ENCODE results near the gene BTBD19. TPM values are rescaled to one million over a fixed set of nuclear protein-coding genes. Genes with fewer than 3 reads are reported as not detected.

Gene BTBD19
- total RNA-seq, 6 donors from 2014 or later: 5.1 to 63.9 (median 17.8) TPM

DNA sequence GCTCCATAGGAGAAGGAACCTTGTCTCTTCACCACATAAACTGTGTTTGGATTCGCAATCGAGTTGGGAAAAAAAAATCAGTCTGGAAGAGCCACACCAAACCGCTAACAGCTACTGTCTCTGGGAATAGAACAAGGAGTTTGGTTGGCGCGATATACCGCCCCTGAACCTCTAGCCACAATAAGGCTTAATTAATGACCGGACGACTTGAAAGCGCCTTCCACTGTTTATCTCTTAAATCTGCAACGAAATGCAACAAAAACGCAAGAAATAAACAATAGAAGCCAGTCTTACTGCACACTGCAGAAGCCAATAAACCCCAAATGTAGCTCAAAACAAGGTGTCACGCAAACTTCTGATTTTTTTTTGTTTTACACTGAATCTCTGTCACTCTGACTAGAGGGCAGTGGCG lies 10.9 kb downstream of the BTBD19 start:
- ATAC-seq (ENCODE audit: low FRiP score in 2 of 2): peak in 1 of 2 donors; percentile 7
- peaks cover 0 to 4% (median 0%) of the 10 kb centered on the region in 4 donors for H3K36me3 ChIP-seq
- no peaks in the 10 kb centered on the region for H3K9me3 ChIP-seq
- 2 to 3% methylated on average over 13 of the region's 13 CpGs for WGBS, 2 donors
- TF ChIP-seq, protein P1, sequence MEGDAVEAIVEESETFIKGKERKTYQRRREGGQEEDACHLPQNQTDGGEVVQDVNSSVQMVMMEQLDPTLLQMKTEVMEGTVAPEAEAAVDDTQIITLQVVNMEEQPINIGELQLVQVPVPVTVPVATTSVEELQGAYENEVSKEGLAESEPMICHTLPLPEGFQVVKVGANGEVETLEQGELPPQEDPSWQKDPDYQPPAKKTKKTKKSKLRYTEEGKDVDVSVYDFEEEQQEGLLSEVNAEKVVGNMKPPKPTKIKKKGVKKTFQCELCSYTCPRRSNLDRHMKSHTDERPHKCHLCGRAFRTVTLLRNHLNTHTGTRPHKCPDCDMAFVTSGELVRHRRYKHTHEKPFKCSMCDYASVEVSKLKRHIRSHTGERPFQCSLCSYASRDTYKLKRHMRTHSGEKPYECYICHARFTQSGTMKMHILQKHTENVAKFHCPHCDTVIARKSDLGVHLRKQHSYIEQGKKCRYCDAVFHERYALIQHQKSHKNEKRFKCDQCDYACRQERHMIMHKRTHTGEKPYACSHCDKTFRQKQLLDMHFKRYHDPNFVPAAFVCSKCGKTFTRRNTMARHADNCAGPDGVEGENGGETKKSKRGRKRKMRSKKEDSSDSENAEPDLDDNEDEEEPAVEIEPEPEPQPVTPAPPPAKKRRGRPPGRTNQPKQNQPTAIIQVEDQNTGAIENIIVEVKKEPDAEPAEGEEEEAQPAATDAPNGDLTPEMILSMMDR (IDR thresholded peaks at IDR 0.05): no peak
- no peak for TF ChIP-seq POLR2AphosphoS5 (IDR thresholded peaks at IDR 0.05)
- no peak for TF ChIP-seq EP300 (IDR thresholded peaks at IDR 0.05)
- TF ChIP-seq POLR2A (IDR thresholded peaks at IDR 0.05): no peak
- DNase-seq: no peak
- peaks cover 16 to 43% (median 24%) of the 10 kb centered on the region in 4 donors for H3K4me1 ChIP-seq
- peak overlapping the region; percentile 86 to 96 (median 91) for H3K27ac ChIP-seq
- H3K4me3 ChIP-seq: peak overlapping the region in 3 of 4 donors; percentile 48 to 61 (median 54)
- no peaks in the 10 kb centered on the region for H3K27me3 ChIP-seq

DNA sequence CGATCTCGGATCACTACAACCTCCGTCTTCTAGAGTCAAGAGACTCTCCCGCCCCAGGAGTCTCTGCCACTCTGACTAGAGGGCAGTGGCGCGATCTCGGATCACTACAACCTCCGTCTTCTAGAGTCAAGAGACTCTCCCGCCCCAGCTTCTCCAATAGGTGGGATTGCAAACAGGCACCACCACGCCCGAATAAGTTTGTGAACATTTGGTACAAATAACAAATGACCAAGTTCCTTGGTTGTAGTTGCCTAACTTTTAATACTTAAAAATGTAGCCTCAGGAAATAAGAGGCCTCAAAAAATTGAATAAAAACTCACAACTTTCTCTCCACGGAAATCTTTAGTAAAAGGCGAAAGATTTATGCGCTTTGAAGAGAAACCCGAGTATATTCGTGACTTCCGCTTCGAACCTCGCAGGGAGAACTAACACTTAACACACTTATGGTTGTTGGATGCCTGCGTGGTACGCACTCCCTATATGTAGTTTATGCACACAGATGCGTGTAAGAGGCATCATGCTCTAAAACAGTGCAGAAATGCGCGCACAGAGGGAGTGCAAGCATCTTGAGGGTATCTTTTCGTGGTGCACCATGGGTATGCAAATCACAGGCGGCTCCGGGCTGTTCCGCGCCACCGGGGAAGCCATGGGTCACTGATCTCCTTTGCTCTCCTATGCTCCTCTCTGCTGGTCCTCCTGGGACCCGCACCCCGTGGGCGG lies 11.4 kb downstream of the BTBD19 start:
- Histone ChIP-seq H3K36me3 (peaks cover 0 to 4% (median 0%) of the 10 kb centered on the region in 4 donors), H3K4me1 (peaks cover 15 to 37% (median 20%) of the 10 kb centered on the region in 4 donors), H3K4me3 (peak overlapping the region; percentile 11 to 61 (median 51)), H3K27me3 (no peaks in the 10 kb centered on the region), H3K9me3 (no peaks in the 10 kb centered on the region), H3K27ac (peak overlapping the region; percentile 86 to 96 (median 91))
- DNase-seq (peak in 1 of 2 donors; percentile 83), ATAC-seq (ENCODE audit: low FRiP score in 2 of 2) (peak; percentile 88 to 94)
- 1 to 3% methylated on average over 25 to 33 of the region's 33 CpGs for WGBS, 2 donors
- TF ChIP-seq POLR2AphosphoS5 (IDR thresholded peaks at IDR 0.05): peak; percentile 79 to 96
- TF ChIP-seq EP300 (IDR thresholded peaks at IDR 0.05): no peak
- TF ChIP-seq POLR2A (IDR thresholded peaks at IDR 0.05): peak in 3 of 4 donors; percentile 44 to 91 (median 87)
- TF ChIP-seq, protein P1 (IDR thresholded peaks at IDR 0.05): peak in 4 of 6 experiments; percentile 9 to 47 (median 29)

DNA sequence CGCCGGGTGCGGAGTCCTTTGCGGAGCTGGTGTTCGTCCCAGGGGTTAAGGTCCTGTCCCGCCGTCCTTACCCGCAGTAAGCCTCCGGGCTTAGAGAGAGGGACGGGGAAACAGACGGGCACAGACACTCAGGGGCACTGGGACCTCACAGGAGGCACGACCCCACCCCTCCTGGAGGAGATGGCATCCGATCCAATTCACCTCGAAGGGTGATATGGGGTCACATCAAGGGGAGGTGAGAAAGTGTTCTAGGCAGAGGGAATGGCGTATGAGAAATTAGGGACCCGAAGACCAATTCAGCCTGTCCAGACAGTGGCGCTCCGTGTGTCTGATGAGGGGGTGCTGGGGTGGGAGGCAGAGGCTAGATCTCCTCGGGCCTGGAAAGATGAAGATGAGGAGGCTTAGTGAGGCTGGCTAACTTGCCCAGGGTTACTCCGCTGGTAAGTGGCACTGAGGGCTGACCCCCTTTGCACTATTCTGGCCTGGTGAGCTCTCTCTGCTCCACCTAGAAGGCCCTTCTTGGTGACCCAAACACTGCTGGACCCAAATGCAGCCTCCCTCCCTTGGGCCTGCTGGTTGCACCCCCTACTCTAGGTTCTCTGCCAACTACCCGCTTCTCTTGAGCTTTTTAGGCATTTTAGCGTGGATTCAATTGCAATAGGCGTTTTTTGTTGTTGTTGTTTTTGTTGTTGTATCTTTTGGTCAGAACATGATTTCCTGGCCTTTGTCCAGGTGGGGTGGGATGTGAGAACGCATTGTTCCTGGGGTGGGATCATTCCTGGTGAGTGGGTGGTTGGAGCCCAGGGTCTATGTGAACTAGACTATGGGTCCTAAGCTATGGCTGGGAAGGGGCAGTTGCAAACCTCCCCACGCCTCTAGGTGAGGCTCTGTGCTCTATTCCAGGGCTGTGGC lies 12.3 kb downstream of the BTBD19 start:
- DNase-seq: peak in 1 of 2 donors; percentile 91
- WGBS, 2 donors: 33 to 36% methylated on average over 20 to 23 of the region's 25 CpGs
- Histone ChIP-seq H3K4me3 (peak overlapping the region; percentile 11 to 61 (median 51)), H3K9me3 (no peaks in the 10 kb centered on the region), H3K27me3 (no peaks in the 10 kb centered on the region), H3K4me1 (peaks cover 15 to 29% (median 17%) of the 10 kb centered on the region in 4 donors), H3K27ac (peak overlapping the region; percentile 86 to 96 (median 91)), H3K36me3 (peaks cover 0 to 4% (median 0%) of the 10 kb centered on the region in 4 donors)
- peak; percentile 27 to 70 for ATAC-seq (ENCODE audit: low FRiP score in 2 of 2)
- TF ChIP-seq POLR2A (IDR thresholded peaks at IDR 0.05) (no peak), EP300 (IDR thresholded peaks at IDR 0.05) (no peak), POLR2AphosphoS5 (IDR thresholded peaks at IDR 0.05) (no peak)
- TF ChIP-seq, protein P1 (IDR thresholded peaks at IDR 0.05): no peak

DNA sequence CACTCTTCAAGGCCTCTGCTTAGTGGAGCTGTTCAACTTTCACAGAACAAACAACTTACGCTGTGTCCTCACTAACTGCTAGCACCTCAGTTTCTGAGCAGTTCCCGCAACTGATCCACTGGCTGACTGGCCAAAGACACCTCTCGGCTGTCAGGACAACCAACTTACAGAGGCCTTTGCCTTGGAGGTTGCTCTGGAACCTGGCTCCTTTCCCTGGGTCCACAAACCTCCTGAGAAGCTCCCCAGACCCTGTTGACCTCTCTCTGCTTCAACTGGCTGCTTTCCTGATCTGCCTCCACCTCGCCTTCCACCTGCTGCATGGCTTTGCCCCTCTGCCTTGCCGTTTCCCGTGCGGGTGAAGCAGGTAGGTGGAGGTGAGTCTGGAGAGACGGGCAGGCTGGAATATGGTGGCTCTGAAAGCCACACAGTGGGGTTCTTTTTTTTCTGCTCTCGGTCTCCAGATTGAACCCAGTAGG lies 13.0 kb downstream of the BTBD19 start:
- DNase-seq: no peak
- 84 to 90% methylated on average over 7 to 9 of the region's 9 CpGs for WGBS, 2 donors
- H3K9me3 ChIP-seq: no peaks in the 10 kb centered on the region

More for the DNA sequence above, 13.0 kb downstream of the BTBD19 start:
- H3K27me3 ChIP-seq: no peaks in the 10 kb centered on the region
- TF ChIP-seq, protein P1 (IDR thresholded peaks at IDR 0.05): no peak
- TF ChIP-seq POLR2A (IDR thresholded peaks at IDR 0.05) (no peak), EP300 (IDR thresholded peaks at IDR 0.05) (no peak), POLR2AphosphoS5 (IDR thresholded peaks at IDR 0.05) (no peak)
- ATAC-seq (ENCODE audit: low FRiP score in 2 of 2): no peak
- no peaks in the 10 kb centered on the region for H3K36me3 ChIP-seq
- peak overlapping the region in 3 of 4 donors; percentile 86 to 93 (median 89) for H3K27ac ChIP-seq
- peaks cover 16 to 28% (median 20%) of the 10 kb centered on the region in 4 donors for H3K4me1 ChIP-seq
- peak overlapping the region in 1 of 4 donors; percentile 61 for H3K4me3 ChIP-seq
